Nucleus accumbens (tissue), 56 donors: ENCODE data around the gene PTEN.
A peak's percentile ranks its signal among the peaks of the same experiment; 100 is the strongest.
"Not testable (repeated sequence)": the region's sequence is repeated elsewhere in the genome, so short reads cannot be mapped to it uniquely, and the experiment has no call there.

ENCODE experiments used
- DNase-seq, 56 donors: peaks; one replicate each; lab custom pipeline; 2025; lab: John Stamatoyannopoulos, UW

PTEN gene

DNA sequence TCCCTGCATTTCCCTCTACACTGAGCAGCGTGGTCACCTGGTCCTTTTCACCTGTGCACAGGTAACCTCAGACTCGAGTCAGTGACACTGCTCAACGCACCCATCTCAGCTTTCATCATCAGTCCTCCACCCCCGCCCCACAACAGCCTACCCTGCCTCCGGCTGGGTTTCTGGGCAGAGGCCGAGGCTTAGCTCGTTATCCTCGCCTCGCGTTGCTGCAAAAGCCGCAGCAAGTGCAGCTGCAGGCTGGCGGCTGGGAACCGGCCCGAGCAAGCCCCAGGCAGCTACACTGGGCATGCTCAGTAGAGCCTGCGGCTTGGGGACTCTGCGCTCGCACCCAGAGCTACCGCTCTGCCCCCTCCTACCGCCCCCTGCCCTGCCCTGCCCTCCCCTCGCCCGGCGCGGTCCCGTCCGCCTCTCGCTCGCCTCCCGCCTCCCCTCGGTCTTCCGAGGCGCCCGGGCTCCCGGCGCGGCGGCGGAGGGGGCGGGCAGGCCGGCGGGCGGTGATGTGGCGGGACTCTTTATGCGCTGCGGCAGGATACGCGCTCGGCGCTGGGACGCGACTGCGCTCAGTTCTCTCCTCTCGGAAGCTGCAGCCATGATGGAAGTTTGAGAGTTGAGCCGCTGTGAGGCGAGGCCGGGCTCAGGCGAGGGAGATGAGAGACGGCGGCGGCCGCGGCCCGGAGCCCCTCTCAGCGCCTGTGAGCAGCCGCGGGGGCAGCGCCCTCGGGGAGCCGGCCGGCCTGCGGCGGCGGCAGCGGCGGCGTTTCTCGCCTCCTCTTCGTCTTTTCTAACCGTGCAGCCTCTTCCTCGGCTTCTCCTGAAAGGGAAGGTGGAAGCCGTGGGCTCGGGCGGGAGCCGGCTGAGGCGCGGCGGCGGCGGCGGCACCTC is at the start of gene PTEN, which contains the start of gene KLLN:
PTEN (plus strand) TSS at position 573 of the 891 bp plus-strand sequence. CDS start 845 bp downstream, outside the sequence.
KLLN (minus strand) TSS at position 481 of the 891 bp plus-strand sequence. CDS start 1,046 bp downstream, outside the sequence.
- DNase-seq = peak; percentile 27 to 95 (median 86)

DNA sequence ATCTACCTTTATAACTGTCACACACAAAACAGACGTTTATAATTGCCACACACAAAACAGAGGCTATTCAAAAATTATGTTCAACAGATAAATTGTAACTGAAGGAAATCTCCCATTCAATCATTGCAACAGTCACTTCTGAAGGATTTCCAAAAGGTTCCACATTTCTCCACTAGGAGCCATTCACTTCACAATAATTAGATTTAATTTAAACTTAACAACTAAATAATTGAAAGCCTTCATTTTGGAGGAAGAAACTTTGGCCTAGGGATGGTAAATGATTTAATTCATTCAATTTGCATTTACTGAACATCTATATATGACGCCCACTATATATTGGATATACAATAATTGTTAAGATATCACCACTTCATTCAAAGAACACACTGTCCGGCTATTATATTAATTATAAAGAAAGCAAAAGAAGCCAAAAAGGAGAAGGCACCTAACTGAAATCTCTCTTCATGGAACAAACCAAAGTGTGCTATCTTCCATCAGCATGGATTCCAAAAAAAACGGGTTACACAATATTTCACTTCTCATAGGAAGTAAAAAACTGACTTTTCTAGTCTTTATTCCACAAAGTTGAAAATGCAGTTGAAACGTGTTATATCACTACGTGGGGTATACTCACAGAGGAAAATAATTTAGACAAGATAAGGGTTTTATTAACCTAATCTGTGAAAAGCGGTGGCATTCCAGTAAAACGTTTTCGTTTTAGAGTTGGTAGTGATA is 47.1 kb upstream of the PTEN start:
- DNase-seq = no peak

DNA sequence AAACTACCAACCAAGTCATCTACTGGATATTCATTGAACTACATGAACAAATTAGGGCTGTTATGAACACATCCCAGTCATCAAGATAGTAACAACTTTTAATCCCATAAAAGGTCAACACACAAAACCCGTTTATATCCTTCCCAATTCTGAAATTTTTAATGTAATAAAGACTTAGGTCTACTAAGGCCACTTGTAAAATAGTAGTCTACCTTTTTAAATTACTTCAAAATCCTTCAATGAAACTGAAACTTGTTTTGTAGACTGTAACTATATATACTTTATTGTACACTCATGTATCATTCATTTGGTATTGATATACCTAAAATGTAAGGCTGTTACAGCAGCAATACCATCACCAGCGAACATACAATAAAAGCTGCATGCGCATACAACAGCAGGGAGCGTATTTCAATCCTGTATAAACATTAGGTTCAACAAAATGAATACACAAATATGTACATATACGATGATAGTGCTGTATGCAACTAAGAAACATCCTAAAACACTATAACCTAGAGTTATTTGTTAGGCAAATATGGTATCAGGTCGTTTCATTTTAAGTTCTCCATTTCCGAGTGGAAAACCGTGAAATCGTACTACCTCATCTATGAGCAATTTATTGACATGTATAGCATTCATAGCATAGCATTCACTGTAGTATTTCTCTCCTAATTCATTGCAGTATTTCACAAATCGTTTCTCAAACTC is 46.4 kb upstream of the PTEN start:
- no peak for DNase-seq

DNA sequence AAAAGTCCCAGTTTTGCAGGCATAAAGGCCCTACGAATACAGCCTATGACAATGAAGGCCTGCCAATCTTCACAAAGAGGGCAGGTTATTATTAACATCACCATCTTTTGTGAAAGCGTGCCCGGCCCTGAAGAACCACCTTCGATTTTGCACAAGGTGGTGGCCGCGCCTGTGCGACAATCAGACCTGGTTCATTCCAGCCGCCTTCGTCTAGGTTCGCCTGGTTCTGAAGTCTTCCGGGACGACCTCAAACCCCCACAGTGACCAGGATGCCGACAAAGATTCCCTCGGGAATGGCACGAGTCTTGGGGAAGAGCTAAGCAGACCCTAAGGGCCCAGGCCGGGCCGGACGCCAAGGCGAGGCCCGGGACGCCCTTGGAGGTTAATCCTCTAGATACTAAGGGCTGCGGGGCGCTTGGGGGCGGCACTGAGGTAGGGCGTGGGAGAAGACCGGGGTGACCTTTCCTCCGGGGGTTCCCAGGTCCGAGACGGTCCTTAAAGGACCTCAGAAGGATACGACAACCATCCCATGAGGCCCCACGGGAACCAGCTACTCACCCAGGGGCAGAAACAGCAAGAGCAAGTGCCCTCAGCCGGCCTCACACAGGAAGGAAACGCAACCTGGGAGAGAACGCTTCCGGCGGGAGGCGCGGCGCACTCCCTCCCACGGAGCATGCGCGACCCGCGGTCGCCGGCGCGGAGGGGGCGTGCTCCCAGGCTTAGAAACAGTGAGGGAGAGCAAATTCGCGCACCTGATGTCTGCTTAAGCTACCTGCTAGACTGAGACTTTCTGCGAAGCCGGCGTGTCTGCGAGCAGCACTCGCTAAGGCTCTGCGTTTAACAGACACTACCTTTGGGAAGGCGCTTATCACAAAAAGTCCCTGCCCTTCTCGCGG is 45.6 kb upstream of the PTEN start, which contains the start of gene ATAD1:
ATAD1 (minus strand) TSS at position 618 of the 896 bp plus-strand sequence. CDS start 3,627 bp downstream, outside the sequence.
- peak in 55 of 56 donors; percentile 12 to 91 (median 78) for DNase-seq

DNA sequence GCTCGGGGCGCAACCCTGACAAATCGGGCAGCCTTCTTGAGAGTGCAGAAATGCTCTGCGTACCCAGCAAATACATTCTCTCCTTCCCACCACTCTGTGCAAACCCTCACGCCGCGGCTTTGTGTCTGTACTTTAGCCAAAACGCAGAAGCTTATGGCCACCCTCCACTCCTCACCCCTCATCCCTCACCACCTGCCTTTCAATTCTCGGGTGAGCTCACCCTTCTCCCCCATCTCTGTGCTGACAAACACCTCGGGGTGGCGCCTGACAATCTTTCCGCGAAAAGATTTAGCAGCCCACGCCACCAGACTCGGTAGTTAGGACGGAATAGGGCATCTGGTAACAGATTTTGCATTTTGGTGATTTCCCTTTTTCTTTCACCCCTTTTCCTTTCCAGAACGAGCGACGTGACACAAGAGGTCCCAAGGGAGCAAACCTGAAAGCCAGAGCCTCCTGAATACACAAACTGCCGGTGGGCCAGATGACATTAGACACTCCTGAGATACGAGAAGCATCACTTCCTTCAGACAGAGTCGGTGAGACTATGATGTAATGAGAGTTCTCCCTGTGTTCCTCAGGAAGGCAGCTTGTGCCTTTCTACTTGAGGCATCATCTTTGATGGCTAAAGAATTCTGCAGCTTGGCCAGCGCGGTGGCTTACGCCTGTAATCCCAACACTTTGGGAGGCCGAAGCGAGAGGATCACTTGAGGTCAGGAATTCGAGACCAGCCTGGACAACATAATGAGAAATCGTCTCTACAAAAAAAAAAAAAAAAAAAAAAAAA is 44.7 kb upstream of the PTEN start:
- DNase-seq = peak in 43 of 56 donors; percentile 6 to 74 (median 56)

DNA sequence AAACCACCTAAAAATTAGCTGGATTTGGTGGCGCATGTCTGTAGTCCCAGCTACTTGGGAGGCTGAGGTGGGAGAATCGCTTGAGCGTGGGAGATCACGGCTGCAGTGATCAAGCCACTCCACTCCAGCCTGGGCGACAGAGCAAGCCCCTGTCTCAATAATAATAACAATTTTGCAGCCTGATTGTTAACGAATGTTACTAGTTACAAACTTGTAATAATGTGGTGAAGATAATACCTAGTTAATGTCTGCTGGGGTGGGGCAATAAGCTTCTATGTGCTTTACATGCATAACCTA is 44.2 kb upstream of the PTEN start:
- no peak for DNase-seq

DNA sequence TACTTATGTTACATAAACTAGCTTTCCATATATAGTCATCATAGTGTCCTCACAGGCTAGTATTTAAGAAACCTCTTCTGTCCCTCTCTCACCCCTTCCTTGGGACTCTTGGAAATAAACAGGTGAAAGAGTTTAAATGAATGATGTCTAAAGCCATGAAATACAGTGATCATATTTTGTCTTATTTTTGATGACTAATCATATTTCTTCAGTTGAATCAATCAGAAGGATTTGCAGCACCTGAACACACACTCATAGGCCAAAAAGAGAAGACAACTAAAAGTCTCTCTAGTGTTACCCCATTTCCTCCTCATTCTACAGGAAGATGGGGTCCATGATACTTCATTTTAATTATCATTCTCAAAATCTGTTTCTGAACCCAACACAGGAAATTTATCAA is 36.8 kb upstream of the PTEN start:
- DNase-seq = no peak

DNA sequence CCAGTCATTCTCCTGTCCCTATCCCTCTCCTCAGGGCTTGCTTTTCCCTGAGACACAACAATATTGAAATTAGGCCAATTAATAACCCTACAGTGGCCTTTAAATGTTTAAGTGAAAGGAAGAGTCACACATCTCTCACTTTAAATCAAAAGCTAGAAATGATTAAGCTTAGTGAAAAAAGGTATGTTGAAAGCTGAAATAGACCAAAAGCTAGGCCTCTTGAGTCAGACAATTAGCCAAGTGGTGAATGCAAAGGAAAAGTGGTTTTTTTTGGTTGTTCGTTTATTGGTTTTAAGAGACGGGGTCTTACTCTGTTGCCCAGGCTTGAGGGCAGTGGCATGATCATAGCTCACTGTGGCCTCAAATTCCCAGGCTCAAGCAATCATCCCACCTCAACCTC is 35.7 kb upstream of the PTEN start:
- no peak for DNase-seq

DNA sequence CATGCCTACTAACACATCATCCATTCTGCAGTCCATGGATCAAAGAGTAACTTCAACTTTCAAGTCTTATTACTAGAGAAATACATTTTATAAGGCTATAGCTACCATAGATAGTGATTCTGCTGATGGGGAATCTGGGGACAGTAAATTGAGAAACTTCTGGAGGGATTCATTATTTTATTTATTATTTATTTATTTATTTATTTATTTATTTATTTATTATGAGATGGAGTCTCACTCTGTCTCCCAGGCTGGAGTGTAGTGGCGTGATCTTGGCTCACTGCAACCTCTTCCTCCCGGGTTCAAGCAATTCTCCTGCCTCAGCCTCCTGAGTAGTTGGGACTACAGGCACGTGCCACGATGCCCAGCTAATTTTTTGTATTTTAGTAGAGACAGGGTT is 34.4 kb upstream of the PTEN start:
- not testable (repeated sequence) for DNase-seq

DNA sequence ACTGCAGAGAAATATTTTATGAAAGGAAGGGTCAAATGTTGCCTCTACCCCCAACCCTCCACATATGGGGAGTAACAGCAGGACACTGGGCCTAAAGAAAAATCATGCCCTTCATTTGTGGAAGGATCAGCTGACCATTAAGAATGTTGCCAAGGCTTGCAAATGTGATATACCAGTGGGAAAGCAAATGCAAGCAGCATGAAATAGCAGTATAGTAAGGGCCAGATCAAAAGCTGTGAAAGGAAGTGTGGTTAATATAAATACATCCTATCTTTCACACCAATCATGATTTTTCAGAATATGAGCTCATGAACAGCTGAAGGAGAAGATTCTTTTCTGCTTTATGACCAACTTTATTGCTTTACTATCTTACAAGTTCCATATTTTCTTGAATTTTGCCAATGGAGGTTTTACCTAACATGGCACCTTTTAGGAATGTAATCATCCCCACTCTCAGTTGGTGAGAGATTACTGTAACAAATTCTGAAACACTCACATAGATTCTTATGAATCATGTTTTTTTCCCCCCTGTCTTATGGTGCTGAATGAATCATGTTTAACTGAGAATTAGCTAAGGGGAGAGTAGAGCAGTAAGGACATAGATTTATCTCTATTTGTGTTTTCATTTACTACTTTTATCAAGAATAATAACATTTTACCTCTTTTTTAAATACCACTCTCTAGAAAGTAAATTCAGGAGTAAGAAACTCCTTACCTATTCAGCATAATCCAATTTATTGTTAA is 33.3 kb upstream of the PTEN start:
- no peak for DNase-seq

DNA sequence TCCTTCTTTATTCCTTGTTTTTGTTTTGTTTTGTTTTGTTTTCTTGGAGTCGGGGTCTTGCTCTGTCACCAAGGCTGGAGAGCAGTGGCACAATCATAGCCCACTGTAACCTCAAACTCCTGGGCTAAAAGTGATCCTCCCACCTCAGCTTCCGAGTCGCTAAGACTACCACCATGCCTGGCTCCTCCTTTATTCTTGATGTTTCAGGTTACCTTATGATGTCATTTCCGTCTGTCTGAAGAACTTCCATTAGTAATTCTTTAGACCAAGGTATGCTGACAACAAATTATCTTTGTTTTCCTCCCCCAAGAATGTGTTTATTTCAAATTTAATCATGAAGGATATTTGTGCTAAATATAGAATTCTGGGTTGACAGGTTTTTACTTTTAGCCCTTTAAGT is 27.3 kb upstream of the PTEN start:
- no peak for DNase-seq

DNA sequence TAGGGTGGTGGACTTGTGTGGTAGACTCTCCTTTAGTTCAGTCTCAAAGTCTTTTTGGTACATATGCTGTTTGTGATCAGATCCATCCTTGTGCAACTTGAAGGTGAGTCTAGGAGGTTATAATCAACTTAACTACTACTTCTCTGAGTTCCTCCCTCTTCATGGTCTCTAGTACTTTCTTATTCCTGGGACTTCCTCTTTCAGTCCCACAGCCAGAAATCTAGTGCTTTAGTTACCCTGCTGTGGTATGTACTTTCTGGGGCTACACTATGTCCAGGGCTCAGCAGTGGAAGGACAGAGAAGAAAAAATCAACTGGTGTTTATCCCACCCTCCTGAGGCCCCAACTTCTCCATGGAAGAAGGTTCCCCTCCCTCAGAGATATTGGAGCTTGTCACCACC is 26.0 kb upstream of the PTEN start:
- no peak for DNase-seq

DNA sequence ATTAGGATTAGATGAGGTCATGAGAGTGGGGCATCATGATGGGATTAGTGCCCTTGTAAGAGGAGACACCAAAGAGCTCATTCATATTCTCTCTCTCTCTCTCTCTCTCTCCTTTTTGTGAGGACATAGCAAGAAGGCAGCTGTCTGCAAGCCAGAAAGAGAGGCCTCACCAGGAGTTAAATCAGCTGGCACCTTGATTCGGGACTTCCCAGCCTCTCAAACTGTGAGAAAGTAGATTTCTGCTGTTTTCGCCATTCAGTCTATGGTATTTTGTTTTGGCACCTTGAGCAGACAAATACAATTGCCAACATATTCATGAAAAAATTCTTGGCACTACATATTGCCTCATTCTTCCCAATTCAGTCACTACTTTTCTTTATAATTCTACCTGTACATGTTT is 24.8 kb upstream of the PTEN start:
- no peak for DNase-seq

DNA sequence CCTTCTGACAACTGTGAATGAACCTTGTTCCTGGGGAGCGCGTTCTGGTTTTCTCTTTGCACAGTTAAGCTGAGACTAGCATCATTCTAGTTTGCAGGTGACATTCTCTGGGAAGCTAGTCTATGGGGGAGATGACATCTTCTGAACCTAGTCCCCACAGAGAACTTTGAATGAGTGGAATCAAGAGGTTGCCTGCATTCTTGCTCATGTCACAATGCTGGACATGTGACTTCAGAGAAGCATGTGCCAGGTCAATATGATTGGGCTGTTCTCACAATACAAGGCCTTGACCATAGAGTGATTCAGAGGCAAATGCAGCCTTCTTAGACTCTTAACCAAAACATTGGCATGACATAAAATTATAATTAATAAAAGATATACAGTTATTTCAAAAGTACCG is 22.2 kb upstream of the PTEN start:
- no peak for DNase-seq

DNA sequence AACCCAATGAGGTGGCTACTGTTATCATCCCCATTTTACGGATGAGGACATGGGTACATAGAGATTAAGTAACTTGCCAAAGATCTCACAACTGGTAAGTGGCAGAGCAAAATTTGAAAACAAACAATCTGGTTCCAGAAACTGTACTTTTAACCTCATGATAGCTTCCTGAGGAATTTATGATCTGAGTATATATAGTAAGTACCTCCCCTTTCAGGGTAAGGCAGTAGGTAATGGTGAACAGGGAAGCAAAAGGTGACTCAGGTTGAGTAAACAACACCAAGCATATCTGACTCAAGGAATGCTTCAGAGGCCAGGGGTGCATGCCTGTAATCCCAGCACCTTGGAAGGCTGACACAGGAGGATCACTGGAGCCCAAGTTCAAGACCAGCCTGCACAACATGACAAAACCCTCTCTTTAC is 21.2 kb upstream of the PTEN start:
- no peak for DNase-seq

DNA sequence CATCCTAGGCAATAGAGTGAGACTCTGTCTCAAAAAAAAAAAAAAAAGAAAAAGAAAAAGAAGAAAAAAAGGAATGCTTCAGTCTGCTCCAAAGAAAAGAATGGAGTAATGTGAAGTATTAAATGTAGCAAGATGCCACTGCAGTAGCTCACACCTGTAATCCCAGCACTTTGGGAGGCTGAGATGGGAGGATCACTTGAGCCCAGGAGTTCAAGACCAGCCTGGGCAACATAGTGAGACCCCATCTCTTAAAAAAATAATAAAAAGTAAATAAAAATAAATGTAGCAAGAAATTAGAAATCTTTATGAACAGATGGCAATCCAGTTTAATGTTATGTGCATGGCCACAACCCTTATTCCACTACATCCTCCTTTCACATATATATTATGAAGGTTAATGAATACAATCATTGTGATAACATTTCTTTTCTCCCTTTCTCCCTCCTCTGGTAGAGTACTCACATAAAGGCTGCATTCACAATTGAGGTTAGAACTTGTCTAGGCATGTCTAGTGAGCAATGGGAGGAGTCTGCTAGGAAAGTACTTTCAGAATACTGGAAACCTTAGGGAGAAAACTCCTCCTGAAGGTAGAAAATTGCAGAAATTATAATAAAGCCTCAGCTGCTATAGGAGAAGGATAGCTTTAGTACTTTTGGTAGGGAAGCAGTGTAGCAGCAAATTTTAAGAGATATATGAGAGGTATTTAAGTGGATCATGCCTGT is 20.5 kb upstream of the PTEN start:
- DNase-seq = no peak

DNA sequence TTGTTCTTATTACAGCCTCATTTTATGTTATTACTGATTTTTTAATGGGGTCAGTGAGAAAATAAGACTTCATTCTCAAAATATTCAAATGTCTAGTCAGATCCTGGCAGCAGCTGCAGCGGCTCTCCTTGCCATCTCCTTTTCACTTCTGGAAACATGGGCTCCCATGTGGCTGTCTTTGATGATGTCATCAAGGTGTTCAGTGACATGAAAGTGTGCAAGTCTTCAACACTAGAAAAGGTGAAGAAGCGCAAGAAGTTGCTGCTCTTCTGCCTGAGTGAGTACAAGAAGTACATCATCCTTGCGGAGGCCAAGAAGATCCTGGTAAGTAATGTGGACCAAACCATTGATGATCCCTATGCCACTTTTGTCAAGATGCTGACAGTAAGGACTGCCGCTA is 19.7 kb upstream of the PTEN start:
- DNase-seq = no peak
